ENCODE data around the gene APOBEC3B. TPM values are rescaled to one million over a fixed set of nuclear protein-coding genes. Genes with fewer than 3 reads are reported as not detected.
"Not testable (repeated sequence)": the region's sequence is repeated elsewhere in the genome, so short reads cannot be mapped to it uniquely, and the experiment has no call there.

The APOBEC3B gene
- total RNA-seq, 1 donor from 2014 or later = not detected

GRCh38 chr22:38942702-38943101 is 39.4 kb upstream of the APOBEC3B start:
- Mint-ChIP-seq H3K27ac (ENCODE audit: unreplicated experiment) (no peak overlapping the region), H3K4me3 (ENCODE audit: unreplicated experiment) (no peak overlapping the region), H3K4me1 (ENCODE audit: low read depth, unreplicated experiment) (no peaks in the 10 kb centered on the region), H3K9me3 (ENCODE audit: unreplicated experiment) (no peaks in the 10 kb centered on the region), H3K36me3 (ENCODE audit: unreplicated experiment) (no peaks in the 10 kb centered on the region), H3K27me3 (ENCODE audit: unreplicated experiment) (peaks cover 5% of the 10 kb centered on the region)
- no peak for DNase-seq
- TF ChIP-seq CTCF (IDR thresholded peaks at IDR 0.05; ENCODE audit: partially characterized antibody, unreplicated experiment) = no peak

- H3K36me3 Mint-ChIP-seq (ENCODE audit: unreplicated experiment) = no peaks in the 10 kb centered on the region
- H3K27me3 Mint-ChIP-seq (ENCODE audit: unreplicated experiment) = peaks cover 8% of the 10 kb centered on the region
- TF ChIP-seq CTCF (IDR thresholded peaks at IDR 0.05; ENCODE audit: partially characterized antibody, unreplicated experiment) = no peak
- no peaks in the 10 kb centered on the region for H3K4me1 Mint-ChIP-seq (ENCODE audit: low read depth, unreplicated experiment)
- no peak overlapping the region for H3K27ac Mint-ChIP-seq (ENCODE audit: unreplicated experiment)
- no peaks in the 10 kb centered on the region for H3K9me3 Mint-ChIP-seq (ENCODE audit: unreplicated experiment)
- no peak for DNase-seq
- H3K4me3 Mint-ChIP-seq (ENCODE audit: unreplicated experiment) = no peak overlapping the region
Measured at GRCh38 chr22:38943201-38943600, 38.9 kb upstream of the APOBEC3B start.

- no peaks in the 10 kb centered on the region for H3K9me3 Mint-ChIP-seq (ENCODE audit: unreplicated experiment)
- peaks cover 9% of the 10 kb centered on the region for H3K27me3 Mint-ChIP-seq (ENCODE audit: unreplicated experiment)
- no peak overlapping the region for H3K4me3 Mint-ChIP-seq (ENCODE audit: unreplicated experiment)
- H3K4me1 Mint-ChIP-seq (ENCODE audit: low read depth, unreplicated experiment) = no peaks in the 10 kb centered on the region
- no peak overlapping the region for H3K27ac Mint-ChIP-seq (ENCODE audit: unreplicated experiment)
- DNase-seq = no peak
- H3K36me3 Mint-ChIP-seq (ENCODE audit: unreplicated experiment) = no peaks in the 10 kb centered on the region
- no peak for TF ChIP-seq CTCF (IDR thresholded peaks at IDR 0.05; ENCODE audit: partially characterized antibody, unreplicated experiment)
Measured at GRCh38 chr22:38943882-38944281, 38.3 kb upstream of the APOBEC3B start.

GRCh38 chr22:38944653-38945052 is 37.5 kb upstream of the APOBEC3B start:
- Mint-ChIP-seq H3K9me3 (ENCODE audit: unreplicated experiment) (no peaks in the 10 kb centered on the region), H3K4me1 (ENCODE audit: low read depth, unreplicated experiment) (no peaks in the 10 kb centered on the region), H3K36me3 (ENCODE audit: unreplicated experiment) (no peaks in the 10 kb centered on the region), H3K27me3 (ENCODE audit: unreplicated experiment) (peaks cover 9% of the 10 kb centered on the region), H3K27ac (ENCODE audit: unreplicated experiment) (no peak overlapping the region), H3K4me3 (ENCODE audit: unreplicated experiment) (no peak overlapping the region)
- no peak for DNase-seq
- TF ChIP-seq CTCF (IDR thresholded peaks at IDR 0.05; ENCODE audit: partially characterized antibody, unreplicated experiment) = no peak

- H3K4me1 Mint-ChIP-seq (ENCODE audit: low read depth, unreplicated experiment); DNase-seq; H3K27ac Mint-ChIP-seq (ENCODE audit: unreplicated experiment); H3K9me3 Mint-ChIP-seq (ENCODE audit: unreplicated experiment); H3K36me3 Mint-ChIP-seq (ENCODE audit: unreplicated experiment); H3K27me3 Mint-ChIP-seq (ENCODE audit: unreplicated experiment): not testable (repeated sequence)
- peak overlapping the region; percentile 49 for H3K4me3 Mint-ChIP-seq (ENCODE audit: unreplicated experiment)
Measured at GRCh38 chr22:38945706-38946338, 36.3 kb upstream of the APOBEC3B start.

All from glutamatergic neuron (in vitro differentiated cells).